ENCODE data around the gene BEGAIN. TPM values are rescaled to one million over a fixed set of nuclear protein-coding genes. Genes with fewer than 3 reads are reported as not detected.

Gene BEGAIN
- total and polyA plus RNA-seq, 4 donors: 0.27 to 1.6 (median 1.3) TPM

- DNase-seq (peak in 1 of 3 donors; percentile 6), ATAC-seq (ENCODE audit: insufficient read depth, low FRiP score) (no peak)
- H3K27ac ChIP-seq (ENCODE audit: low read depth in 1 of 2, low read length in 1 of 2): no peak overlapping the region
- no peaks in the 10 kb centered on the region for H3K9me3 ChIP-seq (ENCODE audit: control insufficient read depth in 4 of 4, insufficient read depth in 3 of 4, low read length in 3 of 4)
- no peak overlapping the region for H3K4me3 ChIP-seq
- H3K9ac ChIP-seq (ENCODE audit: insufficient read depth in 1 of 2, low read length in 2 of 2): no peak overlapping the region
- no peak for TF ChIP-seq CTCF (IDR thresholded peaks at IDR 0.05; ENCODE audit: control extremely low read depth, extremely low read depth)
- WGBS, 2 donors: 79 to 80% methylated on average over 8 of the region's 8 CpGs
- H3K27me3 ChIP-seq (ENCODE audit: control insufficient read depth in 3 of 3, insufficient read depth in 3 of 3, low read length in 2 of 3): no peaks in the 10 kb centered on the region
- peaks cover 0 to 3% (median 0%) of the 10 kb centered on the region in 4 donors for H3K36me3 ChIP-seq (ENCODE audit: control insufficient read depth in 4 of 4, insufficient read depth in 4 of 4, low read length in 4 of 4)
- peaks cover 0 to 2% (median 0%) of the 10 kb centered on the region in 5 donors for H3K4me1 ChIP-seq (ENCODE audit: control insufficient read depth in 5 of 5, insufficient read depth in 5 of 5, low read length in 5 of 5)
Observed at GRCh38 chr14:100536121-100536510, 51.1 kb downstream of the BEGAIN start.

GRCh38 chr14:100535287-100536120, 51.7 kb downstream of the BEGAIN start:
- peaks cover 0 to 2% (median 0%) of the 10 kb centered on the region in 5 donors for H3K4me1 ChIP-seq (ENCODE audit: control insufficient read depth in 5 of 5, insufficient read depth in 5 of 5, low read length in 5 of 5)
- no peak overlapping the region for H3K27ac ChIP-seq (ENCODE audit: low read depth in 1 of 2, low read length in 1 of 2)
- DNase-seq (peak in 1 of 3 donors; percentile 7), ATAC-seq (ENCODE audit: insufficient read depth, low FRiP score) (no peak)
- no peak overlapping the region for H3K9ac ChIP-seq (ENCODE audit: insufficient read depth in 1 of 2, low read length in 2 of 2)
- peaks cover 0 to 3% (median 0%) of the 10 kb centered on the region in 4 donors for H3K36me3 ChIP-seq (ENCODE audit: control insufficient read depth in 4 of 4, insufficient read depth in 4 of 4, low read length in 4 of 4)
- WGBS, 2 donors: 87 to 89% methylated on average over 16 of the region's 16 CpGs
- no peak overlapping the region for H3K4me3 ChIP-seq
- no peaks in the 10 kb centered on the region for H3K27me3 ChIP-seq (ENCODE audit: control insufficient read depth in 3 of 3, insufficient read depth in 3 of 3, low read length in 2 of 3)
- TF ChIP-seq CTCF (IDR thresholded peaks at IDR 0.05; ENCODE audit: control extremely low read depth, extremely low read depth): no peak
- no peaks in the 10 kb centered on the region for H3K9me3 ChIP-seq (ENCODE audit: control insufficient read depth in 4 of 4, insufficient read depth in 3 of 4, low read length in 3 of 4)

GRCh38 chr14:100534528-100535286, 52.5 kb downstream of the BEGAIN start:
- DNase-seq (peak in 1 of 3 donors; percentile 8), ATAC-seq (ENCODE audit: insufficient read depth, low FRiP score) (no peak)
- Histone ChIP-seq H3K36me3 (ENCODE audit: control insufficient read depth in 4 of 4, insufficient read depth in 4 of 4, low read length in 4 of 4) (peaks cover 0 to 8% (median 0%) of the 10 kb centered on the region in 4 donors), H3K27me3 (ENCODE audit: control insufficient read depth in 3 of 3, insufficient read depth in 3 of 3, low read length in 2 of 3) (no peaks in the 10 kb centered on the region), H3K4me1 (ENCODE audit: control insufficient read depth in 5 of 5, insufficient read depth in 5 of 5, low read length in 5 of 5) (peaks cover 0 to 2% (median 0%) of the 10 kb centered on the region in 5 donors), H3K9ac (ENCODE audit: insufficient read depth in 1 of 2, low read length in 2 of 2) (no peak overlapping the region), H3K4me3 (no peak overlapping the region), H3K9me3 (ENCODE audit: control insufficient read depth in 4 of 4, insufficient read depth in 3 of 4, low read length in 3 of 4) (no peaks in the 10 kb centered on the region), H3K27ac (ENCODE audit: low read depth in 1 of 2, low read length in 1 of 2) (no peak overlapping the region)
- no peak for TF ChIP-seq CTCF (IDR thresholded peaks at IDR 0.05; ENCODE audit: control extremely low read depth, extremely low read depth)
- 56 to 71% methylated on average over 13 of the region's 13 CpGs for WGBS, 2 donors

All from lung (tissue), 12 donors.